Psoas muscle (tissue), 8 donors: ENCODE data around the gene TRAPPC2L. TPM values are rescaled to one million over a fixed set of nuclear protein-coding genes. Genes with fewer than 3 reads are reported as not detected.
"Not testable (repeated sequence)": the region's sequence is repeated elsewhere in the genome, so short reads cannot be mapped to it uniquely, and the experiment has no call there.

Experiments used
- ATAC-seq, 4 donors: fragments of 200-7000 bp; cut with Tn5 transposase; one replicate each; pipeline ENCODE4 v1.9.1; 2020; ENCODE audit warnings: moderate library complexity in 3 of 4, mild to moderate bottlenecking in 2 of 4
- DNase-seq, 2 donors: peaks; one replicate each; pipeline ENCODE4 v3.0.0-alpha.2; 2020
- H3K27ac ChIP-seq: fragments of 200-600 bp; one replicate; pipeline ENCODE4 v1.8.0; 2022
- H3K27me3 ChIP-seq, 3 donors: fragments of 200-600 bp in 1 of 3; one replicate each; pipeline versions ENCODE4 v1.6.1 to v1.8.0; 2013 to 2022; ENCODE audit warnings: low read length in 2 of 3, mild to moderate bottlenecking in 2 of 3, moderate library complexity in 1 of 3; ENCODE audit not compliant: insufficient read depth in 3 of 3
- H3K36me3 ChIP-seq, 2 donors: fragments of 200-600 bp in 1 of 2; one replicate each; pipeline versions ENCODE4 v1.6.1 to v1.8.0; 2013 to 2022; ENCODE audit warnings: low read depth in 1 of 2, mild to moderate bottlenecking in 1 of 2, moderate library complexity in 1 of 2; ENCODE audit not compliant: insufficient read depth in 1 of 2
- H3K4me1 ChIP-seq: fragments of 200-600 bp; one replicate; pipeline ENCODE4 v1.8.0; 2022
- H3K4me3 ChIP-seq: fragments of 200-600 bp; one replicate; pipeline ENCODE4 v1.8.0; 2022; ENCODE audit warnings: mild to moderate bottlenecking
- H3K9me3 ChIP-seq: fragments of 200-600 bp; one replicate; pipeline ENCODE4 v1.8.0; 2022
- WGBS, 3 donors: extraction: QIAGEN DNeasy Blood & Tissue Kit; methylation state at CpG; one replicate each; pipeline versions ENCODE4 v1.1.6 to v1.1.7; 2013; 5-methylcytosine and 5-hydroxymethylcytosine counted together
- intact Hi-C, 2 donors: fragments of 100-400 bp; cut with DNase I; formaldehyde crosslinking; loops; one replicate each; pipeline versions ENCODE4 v1.11.0 to v1.14.2; 2022
- polyA plus RNA-seq, 3 donors: library from polyadenylated mRNA; stranded (reverse); fragments of 200-250 nt; gene quantifications; one replicate each; pipeline ENCODE4 v1.2.3, GENCODE V29; 2013
- total RNA-seq, 4 donors: library from RNA; stranded (reverse); fragmentation: NEBNext Ultra II Directional in 2 of 4; extraction: Animal tissue kit (Norgen Biotek cat#: 25700) in 2 of 4; gene quantifications; one replicate each; pipeline versions ENCODE4 v1.2.1 to v1.2.4, GENCODE V29; 2021 to 2023
- TF ChIP-seq, protein P1 (sequence below): fragments of 200-600 bp; IDR thresholded peaks from one replicate; pipeline ENCODE4 v1.8.0; 2022; ENCODE audit warnings: antibody characterized with exemption
- donor health status: healthy with polysubstance abuse.
- donor health status: DM: no; HTN: no; CAD: no; lungs with moderate emphysema.
- donor health status: Bipolar disorder and iron deficiency.
- donor health status: healthy.
- donor health status: DM: yes; HTN: yes; CAD: no.
- donor health status: DM: no; HTN: no; CAD: no.
- donor health status: DM: no; HTN: no; CAD: no.
- donor health status: DM: yes; HTN: yes; CAD: no.

Gene TRAPPC2L
- total and polyA plus RNA-seq, 7 donors, result 23.9 to 42.6 (median 38.6) TPM

DNA sequence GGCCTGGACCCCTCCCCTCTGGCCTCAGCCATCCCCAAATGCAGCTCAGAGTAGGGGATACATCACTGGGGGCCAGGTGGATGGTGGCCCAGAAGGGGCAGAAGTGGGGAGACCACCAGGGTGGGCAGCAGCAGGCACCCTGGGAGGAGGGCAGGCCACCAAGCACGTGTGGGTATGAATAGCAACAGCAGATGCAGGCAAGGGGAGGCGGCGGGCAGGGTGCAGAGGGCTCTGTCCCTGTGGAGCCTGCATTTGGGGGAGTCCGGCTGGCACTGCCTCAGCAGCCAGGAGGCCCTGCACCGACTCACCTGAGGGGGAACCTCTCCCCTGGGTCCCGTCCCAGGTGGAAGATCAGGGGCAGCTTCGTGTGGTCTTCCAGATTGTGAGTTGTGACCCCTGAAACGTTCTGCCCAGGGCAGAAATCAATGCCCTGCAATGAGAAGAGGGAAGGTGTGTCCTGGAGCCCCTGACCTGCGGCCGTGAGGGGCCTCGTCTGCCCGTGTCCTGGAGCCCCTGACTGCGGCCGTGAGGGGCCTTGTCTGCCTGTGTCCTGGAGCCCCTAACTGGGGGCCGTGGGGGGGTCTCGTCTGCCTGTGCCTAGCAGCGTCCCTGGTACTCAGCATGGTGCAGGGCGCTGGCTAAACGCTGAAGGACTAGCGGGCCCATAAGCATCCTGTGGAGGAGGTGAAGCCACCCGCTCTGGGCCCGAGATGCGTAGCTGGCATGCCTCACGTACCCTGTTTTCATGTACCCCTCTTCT is 34.5 kb upstream of the TRAPPC2L start:
- Histone ChIP-seq H3K36me3 (peaks cover 0 to 20% of the 10 kb centered on the region in 2 donors), H3K27ac (no peak overlapping the region), H3K27me3 (no peaks in the 10 kb centered on the region), H3K4me1 (no peaks in the 10 kb centered on the region), H3K4me3 (no peak overlapping the region), H3K9me3 (no peaks in the 10 kb centered on the region)
- no peak for DNase-seq
- WGBS, 3 donors, result 95 to 96% (median 95%) methylated on average over 24 of the region's 24 CpGs
- no peak for ATAC-seq
- TF ChIP-seq, protein P1, sequence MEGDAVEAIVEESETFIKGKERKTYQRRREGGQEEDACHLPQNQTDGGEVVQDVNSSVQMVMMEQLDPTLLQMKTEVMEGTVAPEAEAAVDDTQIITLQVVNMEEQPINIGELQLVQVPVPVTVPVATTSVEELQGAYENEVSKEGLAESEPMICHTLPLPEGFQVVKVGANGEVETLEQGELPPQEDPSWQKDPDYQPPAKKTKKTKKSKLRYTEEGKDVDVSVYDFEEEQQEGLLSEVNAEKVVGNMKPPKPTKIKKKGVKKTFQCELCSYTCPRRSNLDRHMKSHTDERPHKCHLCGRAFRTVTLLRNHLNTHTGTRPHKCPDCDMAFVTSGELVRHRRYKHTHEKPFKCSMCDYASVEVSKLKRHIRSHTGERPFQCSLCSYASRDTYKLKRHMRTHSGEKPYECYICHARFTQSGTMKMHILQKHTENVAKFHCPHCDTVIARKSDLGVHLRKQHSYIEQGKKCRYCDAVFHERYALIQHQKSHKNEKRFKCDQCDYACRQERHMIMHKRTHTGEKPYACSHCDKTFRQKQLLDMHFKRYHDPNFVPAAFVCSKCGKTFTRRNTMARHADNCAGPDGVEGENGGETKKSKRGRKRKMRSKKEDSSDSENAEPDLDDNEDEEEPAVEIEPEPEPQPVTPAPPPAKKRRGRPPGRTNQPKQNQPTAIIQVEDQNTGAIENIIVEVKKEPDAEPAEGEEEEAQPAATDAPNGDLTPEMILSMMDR, result no peak
- intact Hi-C loops, result no loop called here

DNA sequence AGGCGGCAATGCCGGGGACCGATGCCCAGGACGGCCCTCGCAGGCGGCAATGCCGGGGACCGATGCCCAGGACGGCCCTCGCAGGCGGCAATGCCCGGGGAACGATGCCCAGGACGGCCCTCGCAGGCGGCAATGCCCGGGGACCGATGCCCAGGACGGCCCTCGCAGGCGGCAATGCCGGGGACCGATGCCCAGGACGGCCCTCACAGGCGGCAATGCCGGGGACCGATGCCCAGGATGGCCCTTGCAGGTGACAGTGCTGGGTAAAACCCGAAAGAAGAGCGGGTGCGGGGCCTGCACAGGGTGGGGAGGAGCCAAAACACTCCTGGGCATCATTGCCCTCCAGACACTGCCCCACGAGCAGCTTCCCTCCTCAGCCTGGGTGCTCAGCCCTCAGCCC is 33.3 kb upstream of the TRAPPC2L start:
- H3K9me3 ChIP-seq, H3K27ac ChIP-seq, DNase-seq, intact Hi-C loops, H3K4me3 ChIP-seq, H3K4me1 ChIP-seq, H3K27me3 ChIP-seq, ATAC-seq: not testable (repeated sequence)
- WGBS, 3 donors, result 71 to 95% (median 94%) methylated on average over 27 to 30 of the region's 31 CpGs
- peaks cover 0 to 30% of the 10 kb centered on the region in 2 donors for H3K36me3 ChIP-seq

DNA sequence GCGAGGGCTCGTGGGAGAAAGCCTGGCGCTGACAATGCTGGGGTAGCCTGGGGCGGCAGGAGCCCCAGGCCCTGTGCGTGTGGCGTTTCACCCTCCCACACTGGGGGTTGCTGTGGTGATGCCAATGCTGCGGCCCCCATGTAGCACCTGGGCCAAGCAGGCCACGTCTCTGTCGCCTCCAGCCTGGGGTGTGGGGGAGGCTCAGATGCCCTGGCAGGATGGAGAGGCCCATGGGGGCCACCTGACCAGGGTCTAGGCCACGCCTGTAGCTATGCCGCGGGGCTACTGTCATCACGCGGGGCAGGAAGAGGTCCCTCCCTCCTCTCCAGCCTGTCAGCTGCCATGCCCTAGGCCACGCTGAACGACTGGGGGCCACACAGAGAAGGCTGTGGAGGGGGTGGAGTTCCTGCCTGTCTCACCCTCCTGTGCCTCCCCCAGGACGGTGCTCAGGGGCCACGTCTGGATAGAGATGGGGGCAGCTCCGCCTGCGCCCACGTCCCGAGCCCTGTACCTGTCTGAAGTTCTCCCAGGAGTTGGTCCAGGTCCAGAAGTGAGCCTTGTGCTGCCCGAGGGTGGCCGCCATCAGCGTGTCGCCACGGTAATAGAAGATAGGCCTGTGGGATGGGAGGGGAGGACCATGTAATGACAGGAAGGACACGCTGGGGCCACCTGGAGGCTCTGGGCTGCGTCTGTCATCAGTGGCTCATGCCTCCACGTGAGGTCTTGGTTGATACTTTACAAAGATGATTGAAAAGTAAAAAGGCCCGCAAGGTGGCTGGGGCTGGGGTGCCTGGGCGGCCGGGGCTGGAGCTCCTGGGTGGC is 32.5 kb upstream of the TRAPPC2L start:
- H3K9me3 ChIP-seq, result no peaks in the 10 kb centered on the region
- 85 to 90% (median 86%) methylated on average over 28 to 33 of the region's 33 CpGs for WGBS, 3 donors
- H3K4me3 ChIP-seq, result no peak overlapping the region
- peaks cover 0 to 30% of the 10 kb centered on the region in 2 donors for H3K36me3 ChIP-seq
- no peaks in the 10 kb centered on the region for H3K4me1 ChIP-seq
- TF ChIP-seq, protein P1, result no peak
- no peaks in the 10 kb centered on the region for H3K27me3 ChIP-seq
- H3K27ac ChIP-seq, result no peak overlapping the region
- ATAC-seq (no peak), DNase-seq (no peak)
- intact Hi-C loops, result no loop called here

DNA sequence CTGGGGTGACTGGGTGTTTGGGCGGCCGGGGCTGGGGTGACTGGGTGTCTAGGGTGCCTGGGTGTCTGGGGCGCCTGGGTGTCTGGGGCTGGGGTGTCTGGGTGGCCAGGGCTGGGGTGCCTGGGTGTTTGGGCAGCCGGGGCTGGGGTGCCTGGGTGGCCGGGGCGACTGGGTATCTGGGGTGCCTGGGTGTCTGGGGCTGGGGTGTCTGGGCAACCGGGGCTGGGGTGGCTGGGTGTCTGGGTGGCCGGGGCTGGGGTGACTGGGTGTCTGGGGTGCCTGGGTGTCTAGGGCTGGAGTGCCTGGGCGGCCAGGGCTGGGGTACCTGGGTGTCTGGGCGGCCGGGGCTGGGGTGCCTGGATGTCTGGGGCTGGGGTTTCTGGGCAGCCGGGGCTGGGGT is 31.8 kb upstream of the TRAPPC2L start:
- DNase-seq, result no peak
- peak in 1 of 4 donors; percentile 12 for ATAC-seq
- Histone ChIP-seq H3K4me3 (no peak overlapping the region), H3K4me1 (no peaks in the 10 kb centered on the region), H3K36me3 (peaks cover 0 to 30% of the 10 kb centered on the region in 2 donors), H3K27ac (no peak overlapping the region), H3K9me3 (no peaks in the 10 kb centered on the region), H3K27me3 (no peaks in the 10 kb centered on the region)
- WGBS, 3 donors, result 83 to 98% (median 97%) methylated on average over 8 to 12 of the region's 12 CpGs
- TF ChIP-seq, protein P1, result no peak
- intact Hi-C loops, result no loop called here
